ENCODE data around the gene IDH3A.

IDH3A gene

GRCh38 chr15:78174401-78174800 lies 25.2 kb downstream of the IDH3A start:
- no peak for TF ChIP-seq POLR2AphosphoS5 (IDR thresholded peaks at IDR 0.05; ENCODE audit: low read depth, low read length)
- no peak for TF ChIP-seq TAF1 (IDR thresholded peaks at IDR 0.05; ENCODE audit: borderline replicate concordance, low read depth, low read length)
- no peak for TF ChIP-seq POLR2A (IDR thresholded peaks at IDR 0.05; ENCODE audit: low read depth, low read length)
- FAIRE-seq, result no peak
- DNase-seq (ENCODE audit: insufficient read length), result no peak

GRCh38 chr15:78175330-78175729 lies 26.2 kb downstream of the IDH3A start:
- FAIRE-seq, result no peak
- no peak for DNase-seq (ENCODE audit: insufficient read length)
- TF ChIP-seq TAF1 (IDR thresholded peaks at IDR 0.05; ENCODE audit: borderline replicate concordance, low read depth, low read length) (no peak), POLR2A (IDR thresholded peaks at IDR 0.05; ENCODE audit: low read depth, low read length) (no peak), POLR2AphosphoS5 (IDR thresholded peaks at IDR 0.05; ENCODE audit: low read depth, low read length) (no peak)

GRCh38 chr15:78177447-78177873 lies 28.3 kb downstream of the IDH3A start:
- no peak for DNase-seq (ENCODE audit: insufficient read length)
- peak; percentile 46 for FAIRE-seq
- no peak for TF ChIP-seq POLR2AphosphoS5 (IDR thresholded peaks at IDR 0.05; ENCODE audit: low read depth, low read length)
- TF ChIP-seq POLR2A (IDR thresholded peaks at IDR 0.05; ENCODE audit: low read depth, low read length), result no peak
- no peak for TF ChIP-seq TAF1 (IDR thresholded peaks at IDR 0.05; ENCODE audit: borderline replicate concordance, low read depth, low read length)

- no peak for TF ChIP-seq TAF1 (IDR thresholded peaks at IDR 0.05; ENCODE audit: borderline replicate concordance, low read depth, low read length)
- TF ChIP-seq POLR2AphosphoS5 (IDR thresholded peaks at IDR 0.05; ENCODE audit: low read depth, low read length), result no peak
- TF ChIP-seq POLR2A (IDR thresholded peaks at IDR 0.05; ENCODE audit: low read depth, low read length), result no peak
- no peak for DNase-seq (ENCODE audit: insufficient read length)
- FAIRE-seq, result no peak
Observed at GRCh38 chr15:78178064-78178463, 28.9 kb downstream of the IDH3A start.

GRCh38 chr15:78179286-78179840 lies 30.2 kb downstream of the IDH3A start:
- DNase-seq (ENCODE audit: insufficient read length), result no peak
- FAIRE-seq, result no peak
- TF ChIP-seq POLR2A (IDR thresholded peaks at IDR 0.05; ENCODE audit: low read depth, low read length) (no peak), TAF1 (IDR thresholded peaks at IDR 0.05; ENCODE audit: borderline replicate concordance, low read depth, low read length) (no peak), POLR2AphosphoS5 (IDR thresholded peaks at IDR 0.05; ENCODE audit: low read depth, low read length) (no peak)

GRCh38 chr15:78179906-78180305 lies 30.7 kb downstream of the IDH3A start:
- TF ChIP-seq POLR2AphosphoS5 (IDR thresholded peaks at IDR 0.05; ENCODE audit: low read depth, low read length), result no peak
- no peak for TF ChIP-seq POLR2A (IDR thresholded peaks at IDR 0.05; ENCODE audit: low read depth, low read length)
- no peak for TF ChIP-seq TAF1 (IDR thresholded peaks at IDR 0.05; ENCODE audit: borderline replicate concordance, low read depth, low read length)
- FAIRE-seq (no peak), DNase-seq (ENCODE audit: insufficient read length) (no peak)

GRCh38 chr15:78182336-78182700 lies 33.2 kb downstream of the IDH3A start:
- DNase-seq (ENCODE audit: insufficient read length) (no peak), FAIRE-seq (no peak)
- no peak for TF ChIP-seq POLR2AphosphoS5 (IDR thresholded peaks at IDR 0.05; ENCODE audit: low read depth, low read length)
- TF ChIP-seq POLR2A (IDR thresholded peaks at IDR 0.05; ENCODE audit: low read depth, low read length), result no peak

GRCh38 chr15:78182821-78183220 lies 33.7 kb downstream of the IDH3A start:
- no peak for DNase-seq (ENCODE audit: insufficient read length)
- no peak for FAIRE-seq
- TF ChIP-seq POLR2AphosphoS5 (IDR thresholded peaks at IDR 0.05; ENCODE audit: low read depth, low read length), result no peak
- TF ChIP-seq POLR2A (IDR thresholded peaks at IDR 0.05; ENCODE audit: low read depth, low read length), result no peak
- TF ChIP-seq TAF1 (IDR thresholded peaks at IDR 0.05; ENCODE audit: borderline replicate concordance, low read depth, low read length), result no peak

- TF ChIP-seq POLR2A (IDR thresholded peaks at IDR 0.05; ENCODE audit: low read depth, low read length) (no peak), POLR2AphosphoS5 (IDR thresholded peaks at IDR 0.05; ENCODE audit: low read depth, low read length) (no peak), TAF1 (IDR thresholded peaks at IDR 0.05; ENCODE audit: borderline replicate concordance, low read depth, low read length) (no peak)
- no peak for DNase-seq (ENCODE audit: insufficient read length)
- FAIRE-seq, result no peak
Observed at GRCh38 chr15:78192826-78193594, 43.8 kb downstream of the IDH3A start.

- TF ChIP-seq POLR2A (IDR thresholded peaks at IDR 0.05; ENCODE audit: low read depth, low read length) (no peak), TAF1 (IDR thresholded peaks at IDR 0.05; ENCODE audit: borderline replicate concordance, low read depth, low read length) (no peak), POLR2AphosphoS5 (IDR thresholded peaks at IDR 0.05; ENCODE audit: low read depth, low read length) (no peak)
- no peak for FAIRE-seq
- DNase-seq (ENCODE audit: insufficient read length), result no peak
Observed at GRCh38 chr15:78193731-78194567, 44.8 kb downstream of the IDH3A start.

GRCh38 chr15:78194568-78194925 lies 45.4 kb downstream of the IDH3A start:
- no peak for TF ChIP-seq POLR2A (IDR thresholded peaks at IDR 0.05; ENCODE audit: low read depth, low read length)
- TF ChIP-seq TAF1 (IDR thresholded peaks at IDR 0.05; ENCODE audit: borderline replicate concordance, low read depth, low read length), result no peak
- no peak for TF ChIP-seq POLR2AphosphoS5 (IDR thresholded peaks at IDR 0.05; ENCODE audit: low read depth, low read length)
- FAIRE-seq (no peak), DNase-seq (ENCODE audit: insufficient read length) (no peak)

Measured in GM12892 (cell line).